AG09309 (cell line): ENCODE results near the gene OSGEP.

Experiments used
- DNase-seq: peaks from one replicate; pipeline ENCODE4 v3.0.0-alpha.2; 2010; ENCODE audit warnings: low read depth
- H3K4me3 ChIP-seq: 2 replicates; pipeline ENCODE4 v1.5.1; 2011; ENCODE audit warnings: mild to moderate bottlenecking, low read depth, low read length, moderate library complexity; ENCODE audit not compliant: control insufficient read depth
- CTCF ChIP-seq: IDR thresholded peaks from 2 replicates; pipeline ENCODE4 v1.5.1; 2011; ENCODE audit warnings: mild to moderate bottlenecking, low read depth, low read length, inconsistent platforms; ENCODE audit not compliant: insufficient read depth, control insufficient read depth; ENCODE audit errors: missing control alignments

The OSGEP gene

DNA sequence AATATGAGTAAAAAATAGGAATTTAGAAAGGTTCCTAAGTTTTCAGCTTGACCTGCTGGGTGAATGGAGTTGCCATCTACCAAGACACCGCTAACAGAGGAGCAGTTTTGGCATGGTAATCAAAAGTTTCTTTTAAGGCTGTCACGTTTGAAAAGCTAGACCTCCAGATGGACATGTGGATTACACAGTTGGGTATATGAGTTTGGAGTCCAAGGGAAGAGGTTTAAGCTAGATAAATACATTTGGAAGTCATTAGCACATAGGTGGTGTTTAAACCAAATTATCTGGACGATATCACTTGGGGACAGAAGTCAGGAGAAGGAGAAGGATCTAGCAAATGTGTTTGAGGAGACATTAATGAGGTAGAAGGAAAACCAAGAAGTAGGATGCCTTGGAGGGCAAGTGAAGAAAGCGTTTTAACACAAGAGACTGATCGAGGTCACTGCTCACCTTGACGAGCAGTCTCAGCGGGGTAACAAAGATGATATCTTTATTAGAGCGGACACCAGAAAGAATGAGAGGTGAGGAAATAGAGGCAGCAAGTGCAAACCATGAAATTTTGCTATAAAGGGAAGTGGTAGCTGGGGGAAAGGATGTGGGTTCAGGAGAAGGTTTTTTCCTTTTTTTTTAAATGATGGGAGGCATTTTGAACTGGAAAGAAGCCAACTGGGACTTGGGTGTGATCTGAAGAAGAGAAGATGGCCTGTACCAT lies 32.2 kb upstream of the OSGEP start:
- no peak overlapping the region for H3K4me3 ChIP-seq
- no peak for DNase-seq
- no peak for TF ChIP-seq CTCF

GRCh38 chr14:20485900-20486299 lies 31.3 kb upstream of the OSGEP start:
- no peak for DNase-seq
- H3K4me3 ChIP-seq, result no peak overlapping the region
- TF ChIP-seq CTCF, result no peak

DNA sequence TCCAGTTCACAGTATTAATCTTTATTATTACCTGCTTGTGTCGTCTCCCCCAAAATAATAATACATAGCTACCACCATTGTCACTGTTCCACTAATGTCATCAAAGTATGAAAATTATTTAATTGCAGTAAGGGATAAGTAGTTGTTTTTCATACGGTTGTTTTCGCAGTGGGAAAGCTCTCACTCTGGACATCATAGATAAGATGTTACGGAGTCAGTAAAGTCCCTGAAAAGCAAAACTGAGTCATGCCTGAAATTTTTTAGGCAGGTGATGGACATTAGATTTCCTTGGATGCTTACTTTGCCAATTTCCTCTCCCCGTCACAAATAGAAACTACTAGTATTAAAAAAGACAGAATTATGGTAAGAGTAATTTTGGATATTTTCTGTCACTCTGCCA lies 27.8 kb upstream of the OSGEP start:
- TF ChIP-seq CTCF, result no peak
- DNase-seq, result no peak
- H3K4me3 ChIP-seq, result no peak overlapping the region

DNA sequence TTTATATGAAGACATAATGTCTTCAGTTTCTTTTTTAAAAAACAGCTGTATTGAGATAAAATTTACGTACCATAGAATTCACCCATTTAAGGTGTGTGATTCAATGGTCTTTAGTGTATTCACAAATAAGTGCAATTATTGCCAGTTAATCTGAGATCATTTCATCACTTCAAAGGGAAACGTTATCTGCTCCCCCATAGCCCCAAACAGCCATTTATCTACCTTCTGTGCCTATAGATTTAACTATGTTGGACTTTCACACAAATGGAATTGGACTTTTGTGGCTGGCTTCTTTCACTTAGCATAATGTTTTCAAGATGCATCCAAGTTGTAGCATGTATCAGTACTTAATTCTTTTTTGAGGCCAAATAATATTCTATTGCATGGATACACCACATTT lies 24.3 kb upstream of the OSGEP start:
- TF ChIP-seq CTCF, result no peak
- no peak for DNase-seq
- H3K4me3 ChIP-seq, result no peak overlapping the region

GRCh38 chr14:20477211-20477876 lies 22.7 kb upstream of the OSGEP start:
- no peak for DNase-seq
- H3K4me3 ChIP-seq, result no peak overlapping the region
- no peak for TF ChIP-seq CTCF

GRCh38 chr14:20476776-20477175 lies 22.2 kb upstream of the OSGEP start:
- DNase-seq, result no peak
- no peak overlapping the region for H3K4me3 ChIP-seq
- TF ChIP-seq CTCF, result no peak
